ENCODE measurements around the gene FYN.

- TF ChIP-seq CTCF (IDR thresholded peaks at IDR 0.05), result no peak
- TF ChIP-seq EP300 (IDR thresholded peaks at IDR 0.05), result no peak
Observed at GRCh38 chr6:111711984-111712752, 161.1 kb downstream of the FYN start.

All from tibial nerve (tissue), 4 donors.